ENCODE data around the gene DVL2. TPM values are rescaled to one million over a fixed set of nuclear protein-coding genes. Genes with fewer than 3 reads are reported as not detected.
A peak's percentile ranks its signal among the peaks of the same experiment; 100 is the strongest.

The DVL2 gene
- total and polyA plus RNA-seq, 8 donors: 9.6 to 26.9 (median 16.0) TPM

DNA sequence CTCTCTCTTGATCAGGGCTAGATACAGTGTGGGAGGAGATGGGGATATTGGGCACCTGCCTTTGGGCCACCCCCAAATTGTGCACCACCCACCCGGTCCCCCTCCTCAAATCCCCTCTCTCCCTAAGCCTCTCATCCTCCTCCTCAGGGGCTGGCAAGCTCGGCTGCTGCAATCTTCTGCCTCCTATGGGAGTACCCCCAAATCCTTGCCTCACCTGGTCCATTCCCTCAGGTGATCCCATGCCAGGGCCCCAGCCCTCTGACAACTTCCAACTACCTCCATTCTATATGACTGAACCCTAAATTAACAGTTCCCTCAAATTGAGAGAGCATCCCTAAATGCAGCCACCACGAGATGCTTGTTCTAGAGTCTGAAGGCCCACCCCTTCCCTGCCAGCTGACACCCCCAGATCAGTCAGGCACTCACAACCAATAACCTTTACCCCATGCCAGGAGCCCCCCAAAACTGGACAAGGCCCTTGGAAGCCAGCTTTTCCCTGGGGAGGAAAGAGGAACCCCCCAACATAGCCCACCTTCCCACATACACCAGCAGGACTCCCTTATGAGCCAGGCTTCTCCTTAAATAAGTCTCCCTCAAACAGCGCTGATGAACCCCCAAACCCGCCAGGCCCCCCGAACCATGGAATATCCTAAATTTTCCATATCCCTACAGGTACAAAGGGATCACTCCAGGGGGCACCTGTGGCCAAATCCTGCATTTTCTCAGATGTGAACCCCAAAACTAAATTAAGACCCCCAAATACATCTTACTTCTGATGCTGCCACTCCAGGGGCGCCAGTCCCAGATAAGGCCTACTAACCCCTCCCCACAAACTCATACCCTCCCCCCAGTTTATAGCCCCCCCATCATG lies 17.8 kb downstream of the DVL2 start:
- DNase-seq (peak in 2 of 6 donors; percentile 36 to 50), FAIRE-seq (no peak), ATAC-seq (no peak)
- H3K9me3 ChIP-seq: no peaks in the 10 kb centered on the region
- H3K4me3 ChIP-seq: peak overlapping the region in 1 of 4 donors; percentile 32
- peak overlapping the region in 1 of 4 donors; percentile 17 for H3K27ac ChIP-seq
- TF ChIP-seq, protein P1, sequence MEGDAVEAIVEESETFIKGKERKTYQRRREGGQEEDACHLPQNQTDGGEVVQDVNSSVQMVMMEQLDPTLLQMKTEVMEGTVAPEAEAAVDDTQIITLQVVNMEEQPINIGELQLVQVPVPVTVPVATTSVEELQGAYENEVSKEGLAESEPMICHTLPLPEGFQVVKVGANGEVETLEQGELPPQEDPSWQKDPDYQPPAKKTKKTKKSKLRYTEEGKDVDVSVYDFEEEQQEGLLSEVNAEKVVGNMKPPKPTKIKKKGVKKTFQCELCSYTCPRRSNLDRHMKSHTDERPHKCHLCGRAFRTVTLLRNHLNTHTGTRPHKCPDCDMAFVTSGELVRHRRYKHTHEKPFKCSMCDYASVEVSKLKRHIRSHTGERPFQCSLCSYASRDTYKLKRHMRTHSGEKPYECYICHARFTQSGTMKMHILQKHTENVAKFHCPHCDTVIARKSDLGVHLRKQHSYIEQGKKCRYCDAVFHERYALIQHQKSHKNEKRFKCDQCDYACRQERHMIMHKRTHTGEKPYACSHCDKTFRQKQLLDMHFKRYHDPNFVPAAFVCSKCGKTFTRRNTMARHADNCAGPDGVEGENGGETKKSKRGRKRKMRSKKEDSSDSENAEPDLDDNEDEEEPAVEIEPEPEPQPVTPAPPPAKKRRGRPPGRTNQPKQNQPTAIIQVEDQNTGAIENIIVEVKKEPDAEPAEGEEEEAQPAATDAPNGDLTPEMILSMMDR (IDR thresholded peaks at IDR 0.05): no peak
- WGBS, 2 donors: 36 to 43% methylated on average over 7 of the region's 7 CpGs
- peaks cover 0 to 5% (median 0%) of the 10 kb centered on the region in 3 donors for H3K36me3 ChIP-seq
- no peaks in the 10 kb centered on the region for H3K27me3 ChIP-seq
- peaks cover 4 to 15% (median 8%) of the 10 kb centered on the region in 3 donors for H3K4me1 ChIP-seq
- intact Hi-C loops (cut with DNase I): no loop called here

DNA sequence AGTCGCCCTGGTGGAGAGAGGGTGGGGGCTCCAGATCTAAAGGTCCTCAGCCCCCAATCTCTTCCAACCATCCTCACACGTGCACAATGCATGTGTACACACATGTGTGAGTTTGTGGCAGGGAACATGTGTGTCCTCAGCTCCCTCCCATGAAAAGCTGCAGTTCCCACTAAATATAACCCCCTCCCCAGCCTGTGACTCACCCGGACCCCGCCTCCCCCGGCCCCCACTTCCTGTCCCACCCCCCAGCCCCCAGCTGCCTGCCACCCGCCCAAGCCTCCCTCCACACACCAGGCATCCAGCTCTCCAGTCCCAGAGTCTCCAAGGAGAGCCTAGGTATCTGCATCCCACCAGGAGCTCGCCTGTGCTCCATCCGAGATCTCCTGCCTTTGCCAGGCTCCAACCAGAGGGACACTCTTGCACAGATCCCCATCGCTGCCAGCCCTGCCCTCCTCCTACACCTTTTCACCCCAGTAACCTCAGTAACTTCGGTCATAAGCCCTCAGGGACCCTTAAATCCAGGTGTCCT lies 18.6 kb downstream of the DVL2 start:
- H3K4me1 ChIP-seq: peaks cover 0 to 7% (median under 1%) of the 10 kb centered on the region in 3 donors
- H3K27ac ChIP-seq: no peak overlapping the region
- ATAC-seq (no peak), DNase-seq (peak in 1 of 6 donors; percentile 60), FAIRE-seq (no peak)
- no peaks in the 10 kb centered on the region for H3K36me3 ChIP-seq
- no peaks in the 10 kb centered on the region for H3K27me3 ChIP-seq
- intact Hi-C loops (cut with DNase I): no loop called here
- no peaks in the 10 kb centered on the region for H3K9me3 ChIP-seq
- 30 to 35% methylated on average over 8 to 10 of the region's 10 CpGs for WGBS, 2 donors
- H3K4me3 ChIP-seq: no peak overlapping the region
- TF ChIP-seq, protein P1 (IDR thresholded peaks at IDR 0.05): no peak

DNA sequence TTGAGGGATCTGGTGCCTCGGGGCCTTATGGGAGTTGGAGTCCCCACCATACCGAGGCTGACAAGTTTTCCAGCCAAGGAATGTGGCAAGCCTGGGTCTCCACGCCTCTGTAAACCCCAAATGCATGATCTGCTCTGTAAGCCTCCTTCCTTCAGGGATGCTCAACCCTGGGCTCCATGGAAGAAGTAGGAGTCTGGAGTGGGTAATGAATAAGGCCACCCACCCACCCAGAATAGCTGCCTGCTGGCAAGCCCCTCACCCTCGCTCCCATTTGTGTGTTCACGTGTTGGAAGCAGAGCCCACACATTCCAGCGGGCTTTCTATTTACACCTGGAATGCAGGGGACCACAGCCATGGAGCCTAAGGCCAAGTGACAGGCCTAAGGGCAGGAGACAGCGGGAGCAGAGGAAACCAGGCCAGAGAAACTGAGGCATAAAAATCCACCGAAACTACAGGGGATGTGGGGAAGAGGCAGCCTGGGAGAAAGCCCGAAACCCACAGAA lies 19.1 kb downstream of the DVL2 start:
- peak overlapping the region in 1 of 4 donors; percentile 35 for H3K27ac ChIP-seq
- DNase-seq: no peak
- 31 to 36% methylated on average over 9 of the region's 9 CpGs for WGBS, 2 donors
- peaks cover 0 to 5% (median 0%) of the 10 kb centered on the region in 3 donors for H3K4me1 ChIP-seq
- TF ChIP-seq, protein P1 (IDR thresholded peaks at IDR 0.05): peak in 1 of 4 donors; percentile 2
- no peaks in the 10 kb centered on the region for H3K36me3 ChIP-seq
- no peaks in the 10 kb centered on the region for H3K9me3 ChIP-seq
- H3K27me3 ChIP-seq: no peaks in the 10 kb centered on the region
- no peak for FAIRE-seq
- no peak for ATAC-seq
- intact Hi-C loops (cut with DNase I): no loop called here
- peak overlapping the region in 1 of 4 donors; percentile 48 for H3K4me3 ChIP-seq

DNA sequence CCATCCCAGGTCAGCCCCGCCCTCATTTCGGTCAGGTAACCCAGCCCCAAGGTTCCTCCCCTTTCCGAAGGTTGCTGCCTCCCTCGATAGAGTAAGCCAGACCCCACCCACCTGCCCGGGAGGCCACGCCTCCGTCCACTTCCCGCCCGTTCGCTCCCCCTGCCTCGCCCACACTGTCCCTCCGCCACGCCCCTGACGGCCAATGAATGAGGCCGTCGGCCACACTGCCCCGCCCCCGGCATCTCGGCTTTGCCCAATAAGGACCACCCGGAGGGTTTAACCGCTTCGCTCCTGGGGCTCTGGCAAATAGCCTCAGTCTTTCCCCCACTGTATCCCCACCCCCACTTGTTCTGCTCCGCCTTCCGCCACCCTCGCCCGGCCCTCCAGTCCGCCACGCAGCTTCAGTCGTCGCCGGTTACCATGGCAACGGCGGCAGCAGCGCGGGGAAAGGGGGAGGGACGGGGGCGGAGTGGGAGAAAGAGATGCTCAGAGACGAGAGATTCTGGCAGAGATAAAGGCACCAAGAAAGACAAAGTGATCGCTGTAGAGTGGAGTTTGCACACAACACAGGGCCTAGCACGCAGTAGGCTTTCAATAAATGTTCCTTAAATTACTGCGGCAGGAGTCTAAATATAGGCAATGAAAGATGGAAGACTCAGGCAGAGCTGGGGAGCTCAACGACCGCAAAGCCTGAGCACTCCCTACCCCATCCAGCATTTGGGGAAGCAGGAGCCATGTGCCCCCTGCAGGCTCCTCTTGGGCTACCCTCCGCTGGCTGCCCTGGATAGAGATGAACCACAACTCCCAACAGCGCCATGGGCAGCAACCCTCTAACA lies 19.8 kb downstream of the DVL2 start:
- intact Hi-C loops (cut with DNase I): no loop called here
- H3K4me3 ChIP-seq: peak overlapping the region in 3 of 4 donors; percentile 20 to 48 (median 29)
- no peaks in the 10 kb centered on the region for H3K27me3 ChIP-seq
- peak overlapping the region; percentile 35 to 68 (median 50) for H3K27ac ChIP-seq
- ATAC-seq (peak; percentile 86 to 90 (median 88)), FAIRE-seq (peak; percentile 80), DNase-seq (peak; percentile 96 to 99 (median 98))
- TF ChIP-seq, protein P1 (IDR thresholded peaks at IDR 0.05): peak in 2 of 4 donors; percentile 15 to 37
- H3K9me3 ChIP-seq: no peaks in the 10 kb centered on the region
- WGBS, 2 donors: 1% methylated on average over 45 of the region's 45 CpGs
- H3K4me1 ChIP-seq: peaks cover 0 to 5% (median 0%) of the 10 kb centered on the region in 3 donors
- no peaks in the 10 kb centered on the region for H3K36me3 ChIP-seq

Measured in pancreas (tissue), 10 donors.